ENCODE results near the gene DCAF6.

DCAF6 gene

GRCh38 chr1:168099337-168099801 is 162.9 kb downstream of the DCAF6 start:
- in situ Hi-C loops (cut with MboI; ENCODE audit: low sequenced_read_pairs) = no loop called here

- in situ Hi-C loops (cut with MboI; ENCODE audit: low sequenced_read_pairs) = no loop called here
These were observed 164.0 kb downstream of the DCAF6 start for GRCh38 chr1:168100315-168101002.

DNA sequence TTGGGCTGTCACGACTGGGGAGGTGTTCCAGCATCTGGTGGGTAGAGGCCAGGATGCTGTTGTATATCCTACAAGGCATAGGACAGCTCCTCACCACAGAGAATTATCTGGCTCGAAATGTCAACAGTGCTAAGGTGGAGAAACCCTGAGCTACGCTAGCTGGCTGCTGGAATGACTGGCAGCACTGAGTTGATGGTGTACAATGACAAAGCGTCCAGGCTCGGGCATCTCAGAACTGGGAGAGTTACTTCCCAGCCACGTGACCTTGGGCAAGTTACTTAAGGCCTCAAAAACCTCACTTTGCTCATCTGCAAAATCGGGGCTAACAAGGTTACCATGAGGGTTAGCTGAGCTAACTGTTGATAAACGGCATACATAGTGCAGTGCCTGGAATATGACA is 164.9 kb downstream of the DCAF6 start:
- in situ Hi-C loops (cut with MboI; ENCODE audit: low sequenced_read_pairs) = no loop called here

DNA sequence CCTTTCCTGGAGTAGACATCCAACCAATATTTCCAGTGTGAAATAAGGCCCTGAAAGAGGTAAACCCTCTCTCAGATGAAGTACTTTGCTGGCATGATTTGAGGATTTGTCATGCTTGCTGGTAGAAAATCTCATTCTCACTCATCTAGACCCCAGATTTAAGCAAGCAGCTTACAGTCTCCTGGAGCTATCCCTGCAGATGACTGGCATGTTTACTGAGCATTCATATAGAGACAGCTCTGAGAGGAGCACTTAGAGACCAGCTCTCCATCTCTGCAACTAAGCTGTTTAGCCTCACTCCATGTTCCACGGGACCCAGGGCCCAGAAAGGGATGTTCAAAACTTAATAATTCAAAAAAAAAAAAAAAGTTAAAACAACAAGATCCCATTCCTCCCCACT is 166.0 kb downstream of the DCAF6 start:
- in situ Hi-C loops (cut with MboI; ENCODE audit: low sequenced_read_pairs) = no loop called here

DNA sequence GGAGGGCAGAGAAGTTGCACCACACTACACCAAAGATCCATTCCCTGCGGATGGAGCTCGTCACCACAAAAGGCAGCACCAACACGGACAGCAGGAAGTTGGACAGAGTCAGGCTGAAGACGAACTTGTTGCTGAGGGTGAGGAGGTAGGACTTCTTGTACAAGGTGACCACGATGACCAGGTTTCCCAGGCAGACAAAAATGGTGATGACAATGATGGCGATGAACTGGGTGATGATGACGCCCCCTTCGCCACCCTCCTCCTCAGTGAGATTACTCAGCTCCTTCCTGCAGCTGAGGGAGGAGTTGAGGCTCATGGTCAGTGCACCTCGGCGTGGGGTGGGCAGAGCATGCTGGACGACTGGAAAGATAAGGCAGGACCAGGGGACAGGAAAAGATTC is 168.1 kb downstream of the DCAF6 start:
- in situ Hi-C loops (cut with MboI; ENCODE audit: low sequenced_read_pairs) = no loop called here

DNA sequence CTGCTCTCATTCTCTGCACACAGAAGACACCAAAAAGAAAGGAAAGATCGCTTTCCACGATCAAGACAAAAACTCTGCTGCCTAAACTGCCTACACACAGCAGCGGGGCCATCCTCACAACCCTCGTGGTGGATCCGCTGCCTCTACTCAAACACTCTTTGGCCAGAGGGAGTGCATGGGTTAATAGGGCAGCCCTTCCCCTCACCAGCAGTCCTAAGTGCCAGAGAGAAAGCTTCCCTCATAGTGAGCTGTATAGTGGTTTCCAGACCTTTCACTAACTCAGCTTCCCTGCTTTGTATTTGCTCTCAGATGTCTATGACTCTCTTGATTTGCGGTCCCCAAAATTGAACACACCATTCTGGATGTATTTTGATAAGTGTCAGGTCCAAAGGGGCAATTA is 169.4 kb downstream of the DCAF6 start:
- in situ Hi-C loops (cut with MboI; ENCODE audit: low sequenced_read_pairs) = no loop called here

GRCh38 chr1:168106274-168106673 is 169.8 kb downstream of the DCAF6 start:
- in situ Hi-C loops (cut with MboI; ENCODE audit: low sequenced_read_pairs) = no loop called here

GRCh38 chr1:168110896-168111545 is 174.5 kb downstream of the DCAF6 start:
- in situ Hi-C loops (cut with MboI; ENCODE audit: low sequenced_read_pairs) = no loop called here

- in situ Hi-C loops (cut with MboI; ENCODE audit: low sequenced_read_pairs) = no loop called here
These were observed 176.3 kb downstream of the DCAF6 start for GRCh38 chr1:168112673-168113305.

- in situ Hi-C loops (cut with MboI; ENCODE audit: low sequenced_read_pairs) = no loop called here
These were observed 178.4 kb downstream of the DCAF6 start for GRCh38 chr1:168114845-168115244.

GRCh38 chr1:168116327-168116799 is 179.9 kb downstream of the DCAF6 start:
- in situ Hi-C loops (cut with MboI; ENCODE audit: low sequenced_read_pairs) = no loop called here

GRCh38 chr1:168119750-168120149 is 183.3 kb downstream of the DCAF6 start:
- in situ Hi-C loops (cut with MboI; ENCODE audit: low sequenced_read_pairs) = no loop called here

GRCh38 chr1:168121401-168122011 is 185.0 kb downstream of the DCAF6 start:
- in situ Hi-C loops (cut with MboI; ENCODE audit: low sequenced_read_pairs) = no loop called here

- in situ Hi-C loops (cut with MboI; ENCODE audit: low sequenced_read_pairs) = no loop called here
These were observed 188.6 kb downstream of the DCAF6 start for GRCh38 chr1:168125051-168125450.

Measured in HL-60/S4 treated with phorbol 12-myristate 13-acetate at 8.2 ng/mL for 4 days and 3 days (cell line).